K562 (cell line): ENCODE results near the gene CAPZB. TPM values are rescaled to one million over a fixed set of nuclear protein-coding genes. Genes with fewer than 3 reads are reported as not detected.

Experiments
- JUN ChIP-seq, 2 experiments: sonication (generic) in 1 of 2; formaldehyde crosslinking in 1 of 2; IDR thresholded peaks; 2 replicates each; pipeline versions ENCODE4 v1.6.1 to v1.8.0; 2012 to 2022; ENCODE audit warnings: borderline replicate concordance in 2 of 2, mild to moderate bottlenecking in 2 of 2, improper control_type of control experiment in 1 of 2, low read depth in 1 of 2, low read length in 1 of 2, missing genetic modification reagents in 1 of 2
- NFE2 ChIP-seq: IDR thresholded peaks from 2 replicates; pipeline ENCODE4 v1.6.1; 2014; ENCODE audit warnings: antibody characterized with exemption, low read depth
- POLR2AphosphoS5 ChIP-seq: IDR thresholded peaks from 2 replicates; pipeline ENCODE4 v1.6.1; 2011; ENCODE audit warnings: mild to moderate bottlenecking, low read depth, low read length, moderate library complexity; ENCODE audit not compliant: control insufficient read depth, insufficient read depth
- POLR2G ChIP-seq: fragments of 200-400 bp; formaldehyde crosslinking; IDR thresholded peaks from 2 replicates; pipeline ENCODE4 v1.6.1; 2017; ENCODE audit warnings: low read depth, mild to moderate bottlenecking, antibody characterized with exemption, low read length, moderate library complexity
- SPI1 ChIP-seq: IDR thresholded peaks from 2 replicates; pipeline ENCODE4 v1.6.1; 2011; ENCODE audit warnings: low read depth, low read length, control low read depth, borderline replicate concordance
- ZNF23 ChIP-seq: fragments of 250-450 bp; sonication (Bioruptor Pico); IDR thresholded peaks from 2 replicates; pipeline ENCODE4 v1.4.0; 2020; ENCODE audit warnings: mild to moderate bottlenecking
- polyA plus RNA-seq, 8 experiments: library from polyadenylated mRNA; depleted of rRNA in 4 of 8; stranded (reverse) in 5 of 8; unstranded in 3 of 8; fragments of >200 nt; fragmentation: Nextera tagmentation in 2 of 8; fragmentation: Illumina TruSeq in 1 of 8; extraction: Ambion mirVana in 2 of 8; extraction: Trizol in 1 of 8; gene quantifications; 2 replicates each; pipeline versions ENCODE4 v1.2.1 to v1.2.3, GENCODE V29; 2011 to 2014; ENCODE audit warnings: inconsistent platforms in 1 of 8, missing spikeins in 1 of 8
- total RNA-seq, 7 experiments: library from RNA; depleted of rRNA in 6 of 7; stranded (reverse); fragments of >200 nt in 6 of 7; fragmentation: Illumina TruSeq in 2 of 7; extraction: Trizol in 2 of 7; gene quantifications; 2 replicates each; pipeline versions ENCODE4 v1.2.1 to v1.2.3, GENCODE V29; 2011 to 2021; ENCODE audit warnings: low replicate concordance in 1 of 7
- TF ChIP-seq, protein P1 (sequence below), 2 experiments: fragments of 450-650 bp; formaldehyde crosslinking in 1 of 2; IDR thresholded peaks; 2 replicates each; pipeline versions ENCODE4 v1.4.0 to v1.6.1; 2014 to 2020; ENCODE audit warnings: mild to moderate bottlenecking in 2 of 2, borderline replicate concordance in 1 of 2, low read depth in 1 of 2
- TF ChIP-seq, protein P2 (sequence below), 3 experiments: IDR thresholded peaks in 2 of 3; conservative IDR thresholded peaks in 1 of 3; 2 replicates each; pipeline ENCODE4 v1.5.1; 2011 to 2012; ENCODE audit warnings: low read length in 3 of 3, mild to moderate bottlenecking in 3 of 3, control low read depth in 2 of 3, improper control_type of control experiment in 1 of 3, inconsistent platforms in 1 of 3, low read depth in 1 of 3, mixed read lengths in 1 of 3, moderate library complexity in 1 of 3; ENCODE audit not compliant: insufficient read depth in 2 of 3
- TF ChIP-seq, protein P3 (sequence below): sonication (generic); formaldehyde crosslinking; IDR thresholded peaks from 2 replicates; pipeline ENCODE4 v1.8.1; 2023; ENCODE audit warnings: mild to moderate bottlenecking, missing genetic modification reagents, moderate library complexity
- TF ChIP-seq, protein P4 (sequence below): sonication (generic); formaldehyde crosslinking; IDR thresholded peaks from 2 replicates; pipeline ENCODE4 v1.8.1; 2023; ENCODE audit warnings: mild to moderate bottlenecking, missing genetic modification reagents

The CAPZB gene
- total and polyA plus RNA-seq, 9 of the 15 experiments (the other 6 are each of a cell fraction or from before 2014, with no cell fraction given), result 57.6 to 297 (median 125) TPM

DNA sequence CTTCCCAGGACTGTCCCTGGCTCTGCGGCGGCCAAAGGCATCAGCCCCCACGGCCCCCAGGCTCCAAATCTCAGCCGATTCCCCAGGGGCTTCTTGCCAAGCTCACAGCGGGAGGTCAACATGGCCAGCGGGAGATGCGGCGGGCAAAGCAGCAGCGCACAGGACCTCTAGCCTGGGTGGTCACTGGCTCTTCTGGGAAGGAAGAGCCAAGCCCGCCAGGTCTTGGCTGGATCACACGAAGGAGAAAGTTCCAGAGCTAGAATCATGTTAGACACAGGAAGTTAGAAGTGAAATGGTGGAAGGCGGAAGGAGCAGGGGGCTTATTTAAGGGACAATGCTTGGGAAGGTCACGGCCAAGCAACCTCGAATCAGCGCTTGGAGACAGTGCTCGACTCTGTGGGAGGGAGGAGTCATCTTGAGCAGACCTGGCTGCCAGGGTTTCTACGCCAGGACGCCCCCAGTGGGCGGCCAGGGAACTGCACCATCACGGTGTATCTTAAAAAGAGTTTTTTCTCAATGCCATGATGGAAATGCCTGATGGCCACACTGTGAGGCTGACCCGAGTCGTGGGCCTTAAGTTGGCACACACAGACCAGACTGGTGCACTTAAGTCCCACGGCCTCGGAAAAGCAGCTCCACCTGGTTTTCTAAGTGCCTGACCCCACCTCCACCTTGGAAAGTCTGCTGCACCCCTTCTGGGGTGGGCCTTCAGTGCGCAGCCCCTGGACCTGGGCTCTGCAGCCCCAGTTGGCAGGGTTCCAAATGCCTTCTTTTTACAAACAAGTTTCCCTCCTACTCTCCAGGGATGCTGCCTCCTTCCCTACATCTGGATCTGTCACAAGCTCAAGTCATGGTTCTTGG lies 143.9 kb downstream of the CAPZB start (continued):
- TF ChIP-seq JUN (IDR thresholded peaks at IDR 0.05; ENCODE audit: borderline replicate concordance, low read depth, low read length) (no peak), JUN (CRISPR knock-in tag; IDR thresholded peaks at IDR 0.05; ENCODE audit: borderline replicate concordance) (peak; percentile 17; the same call in 1 of the 2 replicates), SPI1 (no peak), POLR2G (peak; percentile 47; the same call in 1 of the 2 replicates), NFE2 (peak; percentile 65), POLR2AphosphoS5 (no peak), ZNF23 (CRISPR knock-in tag) (no peak)
- TF ChIP-seq, protein P1, sequence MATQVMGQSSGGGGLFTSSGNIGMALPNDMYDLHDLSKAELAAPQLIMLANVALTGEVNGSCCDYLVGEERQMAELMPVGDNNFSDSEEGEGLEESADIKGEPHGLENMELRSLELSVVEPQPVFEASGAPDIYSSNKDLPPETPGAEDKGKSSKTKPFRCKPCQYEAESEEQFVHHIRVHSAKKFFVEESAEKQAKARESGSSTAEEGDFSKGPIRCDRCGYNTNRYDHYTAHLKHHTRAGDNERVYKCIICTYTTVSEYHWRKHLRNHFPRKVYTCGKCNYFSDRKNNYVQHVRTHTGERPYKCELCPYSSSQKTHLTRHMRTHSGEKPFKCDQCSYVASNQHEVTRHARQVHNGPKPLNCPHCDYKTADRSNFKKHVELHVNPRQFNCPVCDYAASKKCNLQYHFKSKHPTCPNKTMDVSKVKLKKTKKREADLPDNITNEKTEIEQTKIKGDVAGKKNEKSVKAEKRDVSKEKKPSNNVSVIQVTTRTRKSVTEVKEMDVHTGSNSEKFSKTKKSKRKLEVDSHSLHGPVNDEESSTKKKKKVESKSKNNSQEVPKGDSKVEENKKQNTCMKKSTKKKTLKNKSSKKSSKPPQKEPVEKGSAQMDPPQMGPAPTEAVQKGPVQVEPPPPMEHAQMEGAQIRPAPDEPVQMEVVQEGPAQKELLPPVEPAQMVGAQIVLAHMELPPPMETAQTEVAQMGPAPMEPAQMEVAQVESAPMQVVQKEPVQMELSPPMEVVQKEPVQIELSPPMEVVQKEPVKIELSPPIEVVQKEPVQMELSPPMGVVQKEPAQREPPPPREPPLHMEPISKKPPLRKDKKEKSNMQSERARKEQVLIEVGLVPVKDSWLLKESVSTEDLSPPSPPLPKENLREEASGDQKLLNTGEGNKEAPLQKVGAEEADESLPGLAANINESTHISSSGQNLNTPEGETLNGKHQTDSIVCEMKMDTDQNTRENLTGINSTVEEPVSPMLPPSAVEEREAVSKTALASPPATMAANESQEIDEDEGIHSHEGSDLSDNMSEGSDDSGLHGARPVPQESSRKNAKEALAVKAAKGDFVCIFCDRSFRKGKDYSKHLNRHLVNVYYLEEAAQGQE (IDR thresholded peaks at IDR 0.05; ENCODE audit: borderline replicate concordance), result peak; percentile 33; the same call in 1 of the 2 replicates
- TF ChIP-seq, protein P1 (CRISPR knock-in tag; IDR thresholded peaks at IDR 0.05; ENCODE audit: low read depth), result peak; percentile 26; the same call in 1 of the 2 replicates
- TF ChIP-seq, protein P2, sequence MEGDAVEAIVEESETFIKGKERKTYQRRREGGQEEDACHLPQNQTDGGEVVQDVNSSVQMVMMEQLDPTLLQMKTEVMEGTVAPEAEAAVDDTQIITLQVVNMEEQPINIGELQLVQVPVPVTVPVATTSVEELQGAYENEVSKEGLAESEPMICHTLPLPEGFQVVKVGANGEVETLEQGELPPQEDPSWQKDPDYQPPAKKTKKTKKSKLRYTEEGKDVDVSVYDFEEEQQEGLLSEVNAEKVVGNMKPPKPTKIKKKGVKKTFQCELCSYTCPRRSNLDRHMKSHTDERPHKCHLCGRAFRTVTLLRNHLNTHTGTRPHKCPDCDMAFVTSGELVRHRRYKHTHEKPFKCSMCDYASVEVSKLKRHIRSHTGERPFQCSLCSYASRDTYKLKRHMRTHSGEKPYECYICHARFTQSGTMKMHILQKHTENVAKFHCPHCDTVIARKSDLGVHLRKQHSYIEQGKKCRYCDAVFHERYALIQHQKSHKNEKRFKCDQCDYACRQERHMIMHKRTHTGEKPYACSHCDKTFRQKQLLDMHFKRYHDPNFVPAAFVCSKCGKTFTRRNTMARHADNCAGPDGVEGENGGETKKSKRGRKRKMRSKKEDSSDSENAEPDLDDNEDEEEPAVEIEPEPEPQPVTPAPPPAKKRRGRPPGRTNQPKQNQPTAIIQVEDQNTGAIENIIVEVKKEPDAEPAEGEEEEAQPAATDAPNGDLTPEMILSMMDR (IDR thresholded peaks at IDR 0.05 in 2 of 3, conservative IDR thresholded peaks at IDR 0.05 in 1 of 3; ENCODE audit: insufficient read depth in 2 of 3, low read depth in 1 of 3, low read length in 3 of 3), result peak; percentile 91 to 99 (median 96)
- TF ChIP-seq, protein P3, sequence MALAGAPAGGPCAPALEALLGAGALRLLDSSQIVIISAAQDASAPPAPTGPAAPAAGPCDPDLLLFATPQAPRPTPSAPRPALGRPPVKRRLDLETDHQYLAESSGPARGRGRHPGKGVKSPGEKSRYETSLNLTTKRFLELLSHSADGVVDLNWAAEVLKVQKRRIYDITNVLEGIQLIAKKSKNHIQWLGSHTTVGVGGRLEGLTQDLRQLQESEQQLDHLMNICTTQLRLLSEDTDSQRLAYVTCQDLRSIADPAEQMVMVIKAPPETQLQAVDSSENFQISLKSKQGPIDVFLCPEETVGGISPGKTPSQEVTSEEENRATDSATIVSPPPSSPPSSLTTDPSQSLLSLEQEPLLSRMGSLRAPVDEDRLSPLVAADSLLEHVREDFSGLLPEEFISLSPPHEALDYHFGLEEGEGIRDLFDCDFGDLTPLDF, result no peak
- TF ChIP-seq, protein P4, sequence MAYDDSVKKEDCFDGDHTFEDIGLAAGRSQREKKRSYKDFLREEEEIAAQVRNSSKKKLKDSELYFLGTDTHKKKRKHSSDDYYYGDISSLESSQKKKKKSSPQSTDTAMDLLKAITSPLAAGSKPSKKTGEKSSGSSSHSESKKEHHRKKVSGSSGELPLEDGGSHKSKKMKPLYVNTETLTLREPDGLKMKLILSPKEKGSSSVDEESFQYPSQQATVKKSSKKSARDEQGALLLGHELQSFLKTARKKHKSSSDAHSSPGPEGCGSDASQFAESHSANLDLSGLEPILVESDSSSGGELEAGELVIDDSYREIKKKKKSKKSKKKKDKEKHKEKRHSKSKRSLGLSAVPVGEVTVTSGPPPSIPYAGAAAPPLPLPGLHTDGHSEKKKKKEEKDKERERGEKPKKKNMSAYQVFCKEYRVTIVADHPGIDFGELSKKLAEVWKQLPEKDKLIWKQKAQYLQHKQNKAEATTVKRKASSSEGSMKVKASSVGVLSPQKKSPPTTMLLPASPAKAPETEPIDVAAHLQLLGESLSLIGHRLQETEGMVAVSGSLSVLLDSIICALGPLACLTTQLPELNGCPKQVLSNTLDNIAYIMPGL, result peak; percentile 55; the same call in 1 of the 2 replicates
